Neural cell (in vitro differentiated cells): ENCODE data around the gene STK31. TPM values are rescaled to one million over a fixed set of nuclear protein-coding genes. Genes with fewer than 3 reads are reported as not detected.
"Not testable (repeated sequence)": the region's sequence is repeated elsewhere in the genome, so short reads cannot be mapped to it uniquely, and the experiment has no call there.

Source experiments
- H2AFZ ChIP-seq: fragments of 200-600, 300-800 bp; sonication (generic), shearing (Covaris generic); 2 replicates; pipeline ENCODE4 v1.6.0; 2014; ENCODE audit warnings: low read depth, mild to moderate bottlenecking, antibody characterized with exemption, low read length, moderate library complexity
- H3F3A ChIP-seq: fragments of 200-600 bp; shearing (Covaris generic); 2 replicates; pipeline ENCODE4 v1.6.1; 2016; ENCODE audit warnings: mild to moderate bottlenecking, moderate library complexity, mixed read lengths, antibody characterized with exemption, low read length; ENCODE audit not compliant: insufficient read depth, poor library complexity, severe bottlenecking
- H3K27ac ChIP-seq: fragments of 200-600, 300-800 bp; sonication (generic), shearing (Covaris generic); 2 replicates; pipeline ENCODE4 v1.5.1; 2014; ENCODE audit warnings: mild to moderate bottlenecking, low read length, moderate library complexity
- H3K27me3 ChIP-seq: fragments of 300-800, 200-600 bp; sonication (generic), shearing (Covaris generic); 2 replicates; pipeline ENCODE4 v1.6.0; 2014; ENCODE audit warnings: mild to moderate bottlenecking, low read depth, low read length, moderate library complexity; ENCODE audit not compliant: insufficient read depth
- H3K36me3 ChIP-seq: fragments of 300-800, 200-600 bp; sonication (generic), shearing (Covaris generic); 2 replicates; pipeline ENCODE4 v1.5.1; 2014; ENCODE audit warnings: mild to moderate bottlenecking, antibody characterized with exemption, low read length, moderate library complexity; ENCODE audit not compliant: insufficient read depth
- H3K4me2 ChIP-seq: fragments of 300-800, 200-600 bp; sonication (generic), shearing (Covaris generic); 2 replicates; pipeline ENCODE4 v1.6.0; 2014; ENCODE audit warnings: mild to moderate bottlenecking, low read length
- H3K4me3 ChIP-seq: fragments of 300-800, 200-600 bp; sonication (generic), shearing (Covaris generic); 2 replicates; pipeline ENCODE4 v1.5.1; 2014; ENCODE audit warnings: mild to moderate bottlenecking, low read length, moderate library complexity
- H3K79me2 ChIP-seq: fragments of 200-600 bp; shearing (Covaris generic); replicated peaks from 2 replicates; pipeline ENCODE4 v1.6.0; 2014; ENCODE audit warnings: mild to moderate bottlenecking, low read length, moderate library complexity; ENCODE audit not compliant: insufficient read depth
- H3K9ac ChIP-seq: fragments of 300-800, 200-600 bp; sonication (generic), shearing (Covaris generic); 2 replicates; pipeline ENCODE4 v1.6.1; 2016; ENCODE audit warnings: mild to moderate bottlenecking, low read length, mixed read lengths
- H3K9me2 ChIP-seq: fragments of 200-600 bp; shearing (Covaris generic); 2 replicates; pipeline ENCODE4 v1.6.1; 2016; ENCODE audit warnings: mild to moderate bottlenecking, low read length, mixed read lengths; ENCODE audit not compliant: insufficient read depth
- H3K9me3 ChIP-seq: fragments of 200-600, 300-800 bp; sonication (generic), shearing (Covaris generic); 2 replicates; pipeline ENCODE4 v1.6.1; 2016; ENCODE audit warnings: mild to moderate bottlenecking, mixed run types, low read length, moderate library complexity, mixed read lengths
- H4K20me1 ChIP-seq: fragments of 200-600 bp; shearing (Covaris generic); 2 replicates; pipeline ENCODE4 v1.6.1; 2016; ENCODE audit warnings: mild to moderate bottlenecking, mixed run types; ENCODE audit not compliant: insufficient read depth
- CTCF ChIP-seq: fragments of 450-650 bp; IDR thresholded peaks from 2 replicates; pipeline ENCODE4 v1.5.1; 2014; ENCODE audit warnings: antibody characterized with exemption, mild to moderate bottlenecking, moderate library complexity; ENCODE audit not compliant: poor library complexity, severe bottlenecking
- EP300 ChIP-seq: fragments of 450-650 bp; conservative IDR thresholded peaks from 2 replicates; pipeline ENCODE4 v1.6.1; 2014; ENCODE audit warnings: antibody characterized with exemption, mild to moderate bottlenecking, moderate library complexity; ENCODE audit not compliant: poor library complexity, severe bottlenecking
- EZH2 ChIP-seq: fragments of 200-600, 300-800 bp; shearing (Covaris generic), sonication (generic); IDR thresholded peaks from 2 replicates; pipeline ENCODE4 v1.6.1; 2014; ENCODE audit warnings: antibody characterized with exemption, low read length, borderline replicate concordance, mild to moderate bottlenecking; ENCODE audit not compliant: insufficient read depth, poor library complexity, severe bottlenecking
- MXI1 ChIP-seq: fragments of 450-650 bp; conservative IDR thresholded peaks from 2 replicates; pipeline ENCODE4 v1.6.1; 2014; ENCODE audit warnings: antibody characterized with exemption, mild to moderate bottlenecking; ENCODE audit not compliant: poor library complexity, severe bottlenecking
- POLR2AphosphoS5 ChIP-seq: IDR thresholded peaks from 2 replicates; pipeline ENCODE4 v1.6.1; 2012
- RAD21 ChIP-seq: fragments of 450-650 bp; conservative IDR thresholded peaks from 2 replicates; pipeline ENCODE4 v1.6.1; 2014; ENCODE audit warnings: antibody characterized with exemption, mild to moderate bottlenecking, moderate library complexity
- REST ChIP-seq: IDR thresholded peaks from 2 replicates; pipeline ENCODE4 v1.6.1; 2012; ENCODE audit warnings: borderline replicate concordance
- SMC3 ChIP-seq: fragments of 450-650 bp; conservative IDR thresholded peaks from 2 replicates; pipeline ENCODE4 v1.6.1; 2014; ENCODE audit warnings: antibody characterized with exemption, mild to moderate bottlenecking, moderate library complexity; ENCODE audit not compliant: poor library complexity
- TAF1 ChIP-seq: IDR thresholded peaks from 2 replicates; pipeline ENCODE4 v1.6.1; 2012; ENCODE audit warnings: low read depth
- polyA plus RNA-seq: library from polyadenylated mRNA; depleted of rRNA; stranded (reverse); fragments of >200 nt; gene quantifications from 2 replicates; pipeline ENCODE4 v1.2.3, GENCODE V29; 2014

STK31 gene
- polyA plus RNA-seq, 1 donor from 2014 or later = 0.76 TPM

- Histone ChIP-seq H3K27ac (no peak overlapping the region), H3K4me3 (no peak overlapping the region), H3K9ac (no peak overlapping the region), H4K20me1 (no peaks in the 10 kb centered on the region), H3F3A (no peaks in the 10 kb centered on the region), H3K4me2 (no peak overlapping the region), H2AFZ (no peak overlapping the region), H3K36me3 (no peaks in the 10 kb centered on the region), H3K79me2 (no peaks in the 10 kb centered on the region), H3K9me2 (no peaks in the 10 kb centered on the region), H3K9me3 (peaks cover 8% of the 10 kb centered on the region), H3K27me3 (no peaks in the 10 kb centered on the region)
- TF ChIP-seq SMC3 (no peak), TAF1 (no peak), RAD21 (no peak), EP300 (no peak), CTCF (no peak), MXI1 (no peak), EZH2 (no peak)
Observed at GRCh38 chr7:23811540-23811939, 101.5 kb downstream of the STK31 start.

- not testable (repeated sequence) for H4K20me1 ChIP-seq, H2AFZ ChIP-seq, H3K27ac ChIP-seq, H3F3A ChIP-seq, H3K36me3 ChIP-seq, H3K9me3 ChIP-seq, H3K9me2 ChIP-seq, H3K27me3 ChIP-seq, H3K9ac ChIP-seq, H3K4me2 ChIP-seq, H3K79me2 ChIP-seq, H3K4me3 ChIP-seq
Observed at GRCh38 chr7:23828125-23828524, 118.1 kb downstream of the STK31 start.

- not testable (repeated sequence) for H4K20me1 ChIP-seq, H3K27me3 ChIP-seq, H3K4me3 ChIP-seq, H3K9ac ChIP-seq, H3F3A ChIP-seq, H3K27ac ChIP-seq, H2AFZ ChIP-seq, H3K4me2 ChIP-seq, H3K9me2 ChIP-seq, H3K9me3 ChIP-seq, H3K36me3 ChIP-seq, H3K79me2 ChIP-seq
Observed at GRCh38 chr7:23832733-23833132, 122.7 kb downstream of the STK31 start.

- H3K9me2 ChIP-seq = no peaks in the 10 kb centered on the region
- no peak overlapping the region for H2AFZ ChIP-seq
- no peaks in the 10 kb centered on the region for H3K36me3 ChIP-seq
- no peaks in the 10 kb centered on the region for H3F3A ChIP-seq
- no peaks in the 10 kb centered on the region for H3K27me3 ChIP-seq
- H3K4me2 ChIP-seq = no peak overlapping the region
- no peak overlapping the region for H3K9ac ChIP-seq
- no peaks in the 10 kb centered on the region for H4K20me1 ChIP-seq
- TF ChIP-seq RAD21 (no peak), SMC3 (no peak), EP300 (no peak), TAF1 (no peak), POLR2AphosphoS5 (no peak), EZH2 (no peak), MXI1 (no peak), REST (no peak), CTCF (no peak)
- H3K79me2 ChIP-seq = no peaks in the 10 kb centered on the region
- H3K4me3 ChIP-seq = no peak overlapping the region
- H3K27ac ChIP-seq = no peak overlapping the region
- H3K9me3 ChIP-seq = peaks cover 4% of the 10 kb centered on the region
Observed at GRCh38 chr7:23833405-23833804, 123.4 kb downstream of the STK31 start.
